Body of pancreas (tissue), 4 donors: ENCODE data around the gene RABGAP1. TPM values are rescaled to one million over a fixed set of nuclear protein-coding genes. Genes with fewer than 3 reads are reported as not detected.

Source experiments
- ATAC-seq: fragments of 150-250 bp; one replicate; pipeline ENCODE4 v1.9.1; 2016
- DNase-seq, 4 donors: peaks; one replicate each; pipeline ENCODE4 v3.0.0-alpha.2; 2019
- H3K27ac ChIP-seq, 4 donors: fragments of 200-600 bp; sonication (generic); 1 replicate in 3 of 4; 2 replicates in 1 of 4; pipeline versions ENCODE4 v1.5.1 to v1.6.1; 2016 to 2019; ENCODE audit warnings: mild to moderate bottlenecking in 1 of 4, mixed read lengths in 1 of 4, moderate library complexity in 1 of 4
- H3K27me3 ChIP-seq, 2 donors: fragments of 200-600 bp; sonication (generic); one replicate each; pipeline ENCODE4 v1.6.0; 2016; ENCODE audit warnings: mild to moderate bottlenecking in 1 of 2
- H3K36me3 ChIP-seq, 2 donors: fragments of 200-600 bp; sonication (generic); replicated peaks in 1 of 2; 2 replicates each; pipeline ENCODE4 v1.5.1; 2016; ENCODE audit warnings: low read depth in 2 of 2; ENCODE audit not compliant: insufficient read depth in 1 of 2
- H3K4me1 ChIP-seq: fragments of 200-600 bp; sonication (generic); one replicate; pipeline ENCODE4 v1.6.0; 2016
- H3K4me3 ChIP-seq, 2 donors: fragments of 200-600 bp; sonication (generic); 1 replicate in 1 of 2; 2 replicates in 1 of 2; pipeline ENCODE4 v1.5.1; 2016 to 2019
- H3K9me3 ChIP-seq, 3 donors: fragments of 200-600 bp; sonication (generic); 1 replicate in 2 of 3; 2 replicates in 1 of 3; pipeline ENCODE4 v1.5.1; 2016
- CTCF ChIP-seq, 7 experiments: fragments of 450-650 bp in 4 of 7; fragments of 200-600 bp in 3 of 7; sonication (generic) in 3 of 7; IDR thresholded peaks; one replicate each; pipeline ENCODE4 v1.5.1; 2016 to 2019; ENCODE audit warnings: antibody characterized with exemption in 7 of 7
- POLR2A ChIP-seq, 3 donors: fragments of 450-650 bp; IDR thresholded peaks; one replicate each; pipeline ENCODE4 v1.6.1; 2016; ENCODE audit warnings: antibody characterized with exemption in 3 of 3, mild to moderate bottlenecking in 2 of 3
- WGBS, 2 donors: methylation state at CpG; one replicate each; pipeline ENCODE4 v1.1.5; 2017; 5-methylcytosine and 5-hydroxymethylcytosine counted together
- intact Hi-C: fragments of 100-400 bp; cut with DNase I; formaldehyde crosslinking; loops from one replicate; pipeline ENCODE4 v1.15.1; 2023
- total RNA-seq, 2 donors: library from RNA; depleted of rRNA; stranded (reverse); fragments of >200 nt; gene quantifications; one replicate each; pipeline ENCODE4 v1.1.0, GENCODE V29; 2016

RABGAP1 gene
- total RNA-seq, 2 donors from 2014 or later, result 31.1 to 33.6 TPM

- no peaks in the 10 kb centered on the region for H3K27me3 ChIP-seq
- no peak overlapping the region for H3K27ac ChIP-seq
- peaks cover 0 to 6% of the 10 kb centered on the region in 2 donors for H3K36me3 ChIP-seq
- ATAC-seq (peak; percentile 50), DNase-seq (no peak)
- H3K9me3 ChIP-seq, result no peaks in the 10 kb centered on the region
- H3K4me3 ChIP-seq, result no peak overlapping the region
- 19 to 26% methylated on average over 2 of the region's 2 CpGs for WGBS, 2 donors
- intact Hi-C loops, result loop anchor here (10.0 kb wide), 1 partner anchor 263 kb away; no protein-coding TSS in a partner anchor
- H3K4me1 ChIP-seq, result no peaks in the 10 kb centered on the region
- peak in 6 of 7 experiments; percentile 10 to 64 (median 54) for TF ChIP-seq CTCF (IDR thresholded peaks at IDR 0.05)
- TF ChIP-seq POLR2A (IDR thresholded peaks at IDR 0.05), result no peak
These were observed 141.0 kb downstream of the RABGAP1 start for GRCh38 chr9:123081824-123082223.

- Histone ChIP-seq H3K4me3 (no peak overlapping the region), H3K27me3 (no peaks in the 10 kb centered on the region), H3K27ac (no peak overlapping the region), H3K9me3 (no peaks in the 10 kb centered on the region), H3K4me1 (no peaks in the 10 kb centered on the region), H3K36me3 (peaks cover 0 to 3% of the 10 kb centered on the region in 2 donors)
- TF ChIP-seq CTCF (IDR thresholded peaks at IDR 0.05) (no peak), POLR2A (IDR thresholded peaks at IDR 0.05) (no peak)
- ATAC-seq (no peak), DNase-seq (no peak)
- 64 to 68% methylated on average over 6 of the region's 6 CpGs for WGBS, 2 donors
- intact Hi-C loops, result loop anchor here (10.0 kb wide), 1 partner anchor 261 kb away; no protein-coding TSS in a partner anchor
These were observed 142.9 kb downstream of the RABGAP1 start for GRCh38 chr9:123083680-123084079.

GRCh38 chr9:123084256-123084655 is 143.4 kb downstream of the RABGAP1 start:
- Histone ChIP-seq H3K36me3 (peaks cover 0 to 2% of the 10 kb centered on the region in 2 donors), H3K4me3 (no peak overlapping the region), H3K27me3 (no peaks in the 10 kb centered on the region), H3K4me1 (no peaks in the 10 kb centered on the region), H3K27ac (no peak overlapping the region), H3K9me3 (no peaks in the 10 kb centered on the region)
- TF ChIP-seq POLR2A (IDR thresholded peaks at IDR 0.05) (no peak), CTCF (IDR thresholded peaks at IDR 0.05) (no peak)
- intact Hi-C loops, result loop anchor here (10.0 kb wide), 1 partner anchor 261 kb away; no protein-coding TSS in a partner anchor
- DNase-seq (no peak), ATAC-seq (no peak)
- 95% methylated on average over 1 of the region's 1 CpG for WGBS, 2 donors

GRCh38 chr9:123085916-123086315 is 145.1 kb downstream of the RABGAP1 start:
- intact Hi-C loops, result loop anchor here (10.0 kb wide), 1 partner anchor 259 kb away; no protein-coding TSS in a partner anchor
- peaks cover 0 to 8% of the 10 kb centered on the region in 2 donors for H3K36me3 ChIP-seq
- H3K4me3 ChIP-seq, result no peak overlapping the region
- no peaks in the 10 kb centered on the region for H3K27me3 ChIP-seq
- no peaks in the 10 kb centered on the region for H3K9me3 ChIP-seq
- no peaks in the 10 kb centered on the region for H3K4me1 ChIP-seq
- no peak for DNase-seq
- no peak overlapping the region for H3K27ac ChIP-seq
- no peak for ATAC-seq
- TF ChIP-seq CTCF (IDR thresholded peaks at IDR 0.05) (no peak), POLR2A (IDR thresholded peaks at IDR 0.05) (no peak)
- WGBS, 2 donors, result 47 to 49% methylated on average over 2 of the region's 2 CpGs

GRCh38 chr9:123087359-123087888 is 146.6 kb downstream of the RABGAP1 start:
- ATAC-seq, result no peak
- no peak overlapping the region for H3K27ac ChIP-seq
- WGBS, 2 donors, result 66 to 67% methylated on average over 4 of the region's 4 CpGs
- H3K27me3 ChIP-seq, result no peaks in the 10 kb centered on the region
- peaks cover 0 to 13% of the 10 kb centered on the region in 2 donors for H3K36me3 ChIP-seq
- no peak for DNase-seq
- H3K4me3 ChIP-seq, result no peak overlapping the region
- no peaks in the 10 kb centered on the region for H3K4me1 ChIP-seq
- no peaks in the 10 kb centered on the region for H3K9me3 ChIP-seq
- intact Hi-C loops, result loop anchor here (10.0 kb wide), 1 partner anchor 257 kb away; no protein-coding TSS in a partner anchor
- TF ChIP-seq POLR2A (IDR thresholded peaks at IDR 0.05), result no peak
- TF ChIP-seq CTCF (IDR thresholded peaks at IDR 0.05), result no peak
